Stimulated activated CD4-positive, alpha-beta T cell treated with anti-CD3 and anti-CD28 coated beads, Interleukin-1b, Interleukin-23, amount 100 ng/mL, for 1 hour (primary cell): Measurements from ENCODE around the gene DNAJB4.
"Not testable (repeated sequence)": the region's sequence is repeated elsewhere in the genome, so short reads cannot be mapped to it uniquely, and the experiment has no call there.

ENCODE experiments used
- DNase-seq, 2 donors: peaks; one replicate each; pipeline ENCODE4 v3.0.0-alpha.2; 2020; ENCODE audit warnings: low read depth in 2 of 2

Gene DNAJB4

DNA sequence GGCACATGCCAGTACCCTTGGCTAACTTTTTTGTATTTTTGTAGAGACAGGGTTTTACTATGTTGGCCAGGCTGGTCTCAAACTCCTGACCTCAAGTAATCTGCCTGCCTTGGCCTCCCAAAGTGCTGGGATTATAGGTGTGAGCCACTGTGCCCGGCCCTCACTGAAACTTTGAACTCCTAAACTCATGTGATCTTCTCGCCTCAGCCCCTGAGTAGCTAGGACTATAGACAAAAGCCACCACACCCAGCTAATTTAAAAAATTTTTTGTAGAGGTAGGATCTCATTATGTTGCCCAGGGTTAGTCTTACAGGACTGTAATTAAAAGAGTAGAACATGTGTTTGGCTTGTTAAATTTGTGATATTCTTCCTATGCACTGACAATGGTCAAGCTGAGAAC is 60.1 kb downstream of the DNAJB4 start:
- not testable (repeated sequence) for DNase-seq
